Stimulated activated CD8-positive, alpha-beta memory T cell treated with anti-CD3 and anti-CD28 coated beads, Interleukin-7, amount 100 ng/mL, for 4 hours (primary cell): ENCODE results near the gene VASP.

Experiments
- DNase-seq, 2 donors: peaks; one replicate each; pipeline ENCODE4 v3.0.0-alpha.2; 2020; ENCODE audit warnings: low read depth in 2 of 2

The VASP gene

GRCh38 chr19:45515081-45515624 is 7.9 kb downstream of the VASP start:
- DNase-seq = peak in 1 of 2 donors; percentile 44

GRCh38 chr19:45515807-45516401 is 8.6 kb downstream of the VASP start:
- DNase-seq = peak in 1 of 2 donors; percentile 30

- DNase-seq = no peak
These were observed 10.0 kb downstream of the VASP start for GRCh38 chr19:45517238-45517637.

- no peak for DNase-seq
These were observed 10.6 kb downstream of the VASP start for GRCh38 chr19:45517641-45518468.

GRCh38 chr19:45518469-45518826 is 11.2 kb downstream of the VASP start:
- no peak for DNase-seq

GRCh38 chr19:45522010-45522941 is 15.0 kb downstream of the VASP start:
- no peak for DNase-seq

GRCh38 chr19:45523642-45524256 is 16.5 kb downstream of the VASP start:
- DNase-seq = peak; percentile 44 to 49

- no peak for DNase-seq
These were observed 17.4 kb downstream of the VASP start for GRCh38 chr19:45524575-45525129.

- no peak for DNase-seq
These were observed 18.9 kb downstream of the VASP start for GRCh38 chr19:45526143-45526542.

GRCh38 chr19:45526971-45527370 is 19.7 kb downstream of the VASP start:
- no peak for DNase-seq

- no peak for DNase-seq
These were observed 20.5 kb downstream of the VASP start for GRCh38 chr19:45527731-45528130.

- no peak for DNase-seq
These were observed 21.0 kb downstream of the VASP start for GRCh38 chr19:45528149-45528743.

- DNase-seq = no peak
These were observed 21.6 kb downstream of the VASP start for GRCh38 chr19:45528744-45529419.

GRCh38 chr19:45529420-45529785 is 22.1 kb downstream of the VASP start:
- DNase-seq = no peak

- DNase-seq = no peak
These were observed 24.1 kb downstream of the VASP start for GRCh38 chr19:45531349-45531748.

- no peak for DNase-seq
These were observed 32.2 kb downstream of the VASP start for GRCh38 chr19:45539459-45539858.

- no peak for DNase-seq
These were observed 35.0 kb downstream of the VASP start for GRCh38 chr19:45542234-45542668.

GRCh38 chr19:45547211-45547770 is 40.0 kb downstream of the VASP start:
- DNase-seq = no peak

- DNase-seq = no peak
These were observed 40.8 kb downstream of the VASP start for GRCh38 chr19:45547965-45548609.
